Hematopoietic multipotent progenitor cell treated with erythropoietin and hydrocortisone succinate and interleukin-3 and kit ligand, for 8 days (in vitro differentiated cells): ENCODE measurements around the gene IL11RA.

Source experiments
- DNase-seq: peaks from one replicate; pipeline ENCODE4 v3.0.0-alpha.2; 2015

IL11RA gene

GRCh38 chr9:34651876-34652601 lies at the start of gene IL11RA:
Gene IL11RA, plus strand, starts transcription at chr9:34652185. Its CDS starts 3,033 bp downstream, at chr9:34655218.
- DNase-seq: peak; percentile 86

- peak; percentile 82 for DNase-seq
Observed at GRCh38 chr9:34603610-34604231, 48.3 kb upstream of the IL11RA start.

- DNase-seq: no peak
Observed at GRCh38 chr9:34606190-34606589, 45.8 kb upstream of the IL11RA start.

DNA sequence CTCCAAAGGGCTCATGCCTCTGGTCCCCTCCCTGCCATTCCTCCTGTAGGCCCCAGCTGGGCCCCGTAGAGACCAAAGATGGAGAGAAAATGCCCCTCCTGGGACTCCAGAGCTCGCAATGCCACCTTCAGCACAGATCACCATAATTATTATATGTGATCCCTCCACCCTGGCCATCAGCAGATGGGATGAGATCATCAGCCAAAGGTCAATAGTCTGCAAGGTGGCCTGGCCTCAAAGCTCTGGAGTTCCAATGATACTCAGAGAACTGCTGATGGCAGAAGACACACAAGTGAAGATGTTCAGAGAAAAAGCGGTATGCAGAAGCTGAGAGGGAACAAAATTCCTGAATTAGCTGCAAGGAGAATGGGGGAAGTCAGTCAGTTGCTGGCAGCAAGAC lies 45.1 kb upstream of the IL11RA start:
- DNase-seq: no peak

GRCh38 chr9:34607331-34607730 lies 44.7 kb upstream of the IL11RA start:
- DNase-seq: no peak

DNA sequence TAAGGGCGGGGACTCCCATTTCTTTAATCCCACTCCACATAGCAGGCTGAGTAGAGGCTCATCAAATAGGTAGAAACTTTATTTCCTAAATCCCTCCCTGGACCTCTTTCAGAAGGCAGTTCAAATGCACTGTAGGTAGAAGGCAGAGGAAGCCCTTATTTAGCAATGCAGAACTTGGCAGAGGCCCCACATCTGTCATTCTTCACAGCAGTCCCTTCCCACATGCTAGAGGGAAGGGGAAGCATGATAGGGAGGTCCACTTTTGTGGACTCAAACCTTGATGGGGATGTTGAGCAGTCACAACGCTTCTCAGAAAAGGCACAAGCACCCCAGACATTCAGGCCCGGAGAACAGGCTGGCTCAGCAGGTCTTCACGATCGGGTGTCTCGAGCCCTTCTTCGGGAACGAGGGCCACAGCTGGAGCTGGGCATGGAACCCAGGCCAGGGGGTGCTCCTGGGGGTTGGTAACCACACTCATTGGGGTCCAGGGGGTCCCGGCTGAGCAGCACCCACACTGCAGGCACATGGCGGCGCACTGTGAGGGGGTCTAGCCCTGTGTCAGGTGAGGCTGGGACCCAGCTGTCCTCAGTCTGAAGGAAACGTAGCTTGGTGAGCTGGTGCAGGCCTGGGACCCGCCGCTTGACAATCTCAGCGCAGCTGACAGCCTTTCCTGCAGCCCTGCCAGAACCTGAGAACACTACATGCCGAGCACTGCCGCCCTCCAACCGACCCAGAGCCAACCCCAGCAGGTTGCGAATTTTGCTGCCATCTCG lies 41.4 kb upstream of the IL11RA start:
- DNase-seq: no peak

GRCh38 chr9:34611251-34611810 lies 40.7 kb upstream of the IL11RA start:
- DNase-seq: peak; percentile 13

GRCh38 chr9:34611811-34612787 lies 39.9 kb upstream of the IL11RA start, which contains the start of gene RPP25L:
Gene RPP25L, minus strand, starts transcription at chr9:34612097. Its CDS starts 801 bp downstream, at chr9:34611296.
- peak; percentile 86 for DNase-seq

DNA sequence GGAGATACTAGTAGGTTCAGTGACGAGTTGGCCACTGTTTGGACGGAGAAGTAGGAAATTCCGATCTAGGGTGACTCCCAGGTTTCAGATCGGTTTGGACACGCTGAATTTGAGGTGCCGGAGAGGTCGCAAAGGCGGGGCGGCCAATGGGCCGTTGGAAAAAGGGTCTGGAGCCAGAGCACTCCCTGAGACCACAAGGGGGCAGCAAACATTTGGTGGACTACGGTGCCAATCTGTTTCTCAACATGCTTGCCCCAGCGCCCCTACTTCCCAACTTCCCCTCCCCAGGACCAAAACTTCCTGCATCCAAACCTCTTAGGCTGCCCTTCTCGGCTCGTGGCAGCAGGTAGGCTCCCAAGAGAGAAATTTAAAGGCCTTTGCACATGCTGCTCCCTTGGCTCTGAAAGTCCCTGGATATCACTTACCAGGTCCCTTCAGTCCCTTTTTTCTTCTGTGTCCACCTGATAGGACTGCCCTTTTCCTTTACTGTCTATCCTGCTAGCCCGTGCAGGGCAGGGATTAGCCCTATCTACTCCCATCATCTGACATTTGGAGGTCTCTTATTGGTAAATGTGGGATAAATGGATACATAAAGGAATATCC lies 39.1 kb upstream of the IL11RA start:
- peak; percentile 87 for DNase-seq

- no peak for DNase-seq
Observed at GRCh38 chr9:34615132-34615531, 36.9 kb upstream of the IL11RA start.

DNA sequence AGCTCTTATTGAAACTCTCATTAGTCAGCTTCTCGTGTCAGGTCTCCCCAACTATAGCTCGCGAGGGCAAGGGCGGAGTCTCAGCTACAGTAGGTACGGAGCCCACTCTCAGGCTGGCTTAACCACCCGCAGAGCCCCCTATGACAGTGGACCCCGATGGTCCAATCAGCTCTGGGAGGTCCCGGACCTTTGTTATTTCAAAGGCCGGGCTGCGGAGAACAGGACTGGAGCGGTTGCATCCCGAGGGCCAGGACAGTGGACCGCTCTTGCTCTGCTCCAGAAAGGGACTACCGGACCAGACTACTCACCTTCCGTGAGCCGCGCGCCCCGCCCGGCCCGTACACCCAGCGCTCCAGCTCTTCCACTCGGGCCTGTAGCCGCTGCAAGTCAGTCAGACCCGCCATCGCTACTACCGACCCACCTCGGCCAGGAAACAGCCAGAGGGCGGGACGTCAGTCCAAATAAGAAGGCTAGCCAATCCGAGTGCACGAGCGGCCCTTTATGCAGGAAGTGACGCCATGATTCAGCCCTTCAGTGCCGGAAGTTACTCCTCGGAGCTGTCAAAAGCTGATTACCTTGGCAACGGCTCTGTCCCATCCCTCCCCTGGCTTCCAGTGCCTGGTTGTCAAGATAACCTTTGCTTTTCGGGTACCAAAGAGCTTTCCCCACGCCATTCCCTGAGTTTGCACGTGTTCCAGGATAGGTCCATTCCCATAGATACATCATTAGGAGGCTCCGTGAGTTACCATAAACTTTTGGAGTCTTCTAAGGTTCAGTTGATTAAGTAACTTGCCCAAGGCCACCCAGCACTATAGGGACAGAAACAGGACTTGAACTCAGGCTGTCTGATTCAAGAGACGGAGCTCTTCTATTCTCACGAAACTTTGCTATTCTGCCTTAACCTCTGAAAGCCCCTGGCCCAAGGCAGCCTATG lies 31.7 kb upstream of the IL11RA start, which contains the start of gene DCTN3:
Gene DCTN3 (minus strand): TSS at position 435 of the 934 bp plus-strand sequence. CDS start 31 bp downstream, at position 404.
- DNase-seq: peak; percentile 97

GRCh38 chr9:34623374-34624235 lies 28.4 kb upstream of the IL11RA start:
- DNase-seq: no peak

GRCh38 chr9:34624475-34625185 lies 27.4 kb upstream of the IL11RA start:
- no peak for DNase-seq

GRCh38 chr9:34625186-34625486 lies 26.8 kb upstream of the IL11RA start:
- DNase-seq: no peak

DNA sequence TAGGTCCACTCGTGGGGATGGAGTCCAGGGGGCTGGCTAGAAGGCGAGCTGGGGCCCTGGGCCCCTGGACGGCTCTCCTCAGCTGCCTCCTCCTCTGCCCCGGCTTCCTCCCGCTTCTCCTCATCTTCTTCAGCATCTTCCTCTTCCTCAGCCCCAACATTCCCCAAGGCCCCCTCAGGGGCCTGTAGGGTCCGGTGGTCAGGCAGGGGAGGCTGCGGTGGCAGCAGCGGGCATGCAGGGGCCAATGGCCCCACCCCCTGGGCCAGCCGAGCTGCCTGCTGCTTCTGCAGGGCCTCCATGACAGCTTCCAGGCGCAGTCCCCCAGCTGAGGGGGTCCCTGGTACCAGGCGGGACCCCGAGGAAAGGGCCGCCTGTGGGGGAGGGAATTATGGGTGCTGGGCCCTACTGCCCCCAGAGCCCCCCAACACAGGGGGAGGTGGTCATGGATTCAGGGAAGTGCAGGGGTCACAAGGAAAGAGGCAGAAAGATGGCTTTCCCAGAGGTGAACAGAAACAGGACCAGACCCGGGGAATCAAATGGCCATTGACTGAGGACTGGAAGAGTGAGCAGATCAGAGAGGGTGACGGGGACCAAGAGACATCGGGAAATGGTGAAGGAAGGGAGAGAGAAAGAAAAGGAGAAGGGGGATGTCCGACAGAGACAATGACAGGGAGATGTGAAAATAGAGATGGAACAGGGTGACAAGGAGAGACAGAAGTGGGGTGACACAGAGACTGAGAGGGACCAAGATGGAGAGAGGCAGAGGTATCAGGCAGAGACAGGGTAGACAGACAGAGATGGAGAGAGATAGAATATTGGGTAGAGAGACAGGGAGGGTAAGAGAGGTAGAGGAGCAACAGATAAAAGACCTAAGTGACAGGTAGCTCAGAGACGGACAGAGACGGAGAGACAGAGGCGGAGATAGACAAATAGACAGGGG lies 24.0 kb upstream of the IL11RA start:
- no peak for DNase-seq

- no peak for DNase-seq
Observed at GRCh38 chr9:34628656-34629490, 23.1 kb upstream of the IL11RA start, which contains the start of gene ARID3C. Gene ARID3C, minus strand, starts transcription at chr9:34629066. Its CDS starts 1,052 bp downstream, at chr9:34628014.

DNA sequence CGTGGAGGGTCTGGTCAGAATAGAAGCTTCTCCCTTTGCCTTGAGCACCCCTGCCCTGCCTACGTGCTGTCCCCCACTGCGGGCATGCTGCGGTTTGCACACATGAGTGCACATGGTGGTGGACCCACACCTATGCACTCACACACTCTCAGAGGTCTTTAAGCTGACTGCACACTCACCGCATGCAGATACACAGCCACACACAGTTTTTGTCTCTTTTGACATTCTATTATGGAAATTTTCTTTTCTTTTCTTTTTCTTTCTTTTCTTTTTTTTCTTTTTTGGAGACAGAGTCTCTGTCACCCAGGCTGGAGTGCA lies 22.5 kb upstream of the IL11RA start:
- DNase-seq: no peak
